ENCODE results near the gene SLC20A1.
"Not testable (repeated sequence)": the region's sequence is repeated elsewhere in the genome, so short reads cannot be mapped to it uniquely, and the experiment has no call there.

Gene SLC20A1

GRCh38 chr2:112699984-112700667, 54.4 kb downstream of the SLC20A1 start:
- H3K4me3 ChIP-seq (replicated peaks; ENCODE audit: low read depth, low read length): no peak overlapping the region
- TF ChIP-seq CTCF (IDR thresholded peaks at IDR 0.05; ENCODE audit: low read length, missing control alignments): no peak
- no peak for DNase-seq (ENCODE audit: low read depth)

GRCh38 chr2:112701052-112701451, 55.3 kb downstream of the SLC20A1 start:
- no peak for DNase-seq (ENCODE audit: low read depth)
- H3K4me3 ChIP-seq (replicated peaks; ENCODE audit: low read depth, low read length): no peak overlapping the region
- no peak for TF ChIP-seq CTCF (IDR thresholded peaks at IDR 0.05; ENCODE audit: low read length, missing control alignments)

DNA sequence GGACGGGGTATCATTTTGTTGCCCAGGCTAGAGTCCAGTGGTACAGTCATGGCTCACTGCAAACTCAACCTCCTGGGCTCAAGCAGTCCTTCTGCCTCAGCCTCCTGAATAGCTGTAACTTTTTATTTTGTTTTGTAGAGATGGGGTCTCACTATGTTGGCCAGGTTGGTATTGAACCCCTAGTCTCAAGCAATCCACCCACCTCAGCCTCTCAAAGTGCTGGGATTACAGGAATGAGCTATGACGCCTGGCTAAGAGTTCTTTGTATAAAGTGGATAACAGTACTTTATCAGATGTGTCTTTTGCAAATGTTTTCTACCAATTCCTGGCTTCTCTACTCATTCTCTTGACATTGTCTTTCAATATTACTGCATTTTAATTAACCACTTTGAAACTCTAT, 57.9 kb downstream of the SLC20A1 start:
- no peak for TF ChIP-seq CTCF (IDR thresholded peaks at IDR 0.05; ENCODE audit: low read length, missing control alignments)
- no peak for DNase-seq (ENCODE audit: low read depth)
- H3K4me3 ChIP-seq (replicated peaks; ENCODE audit: low read depth, low read length): no peak overlapping the region

DNA sequence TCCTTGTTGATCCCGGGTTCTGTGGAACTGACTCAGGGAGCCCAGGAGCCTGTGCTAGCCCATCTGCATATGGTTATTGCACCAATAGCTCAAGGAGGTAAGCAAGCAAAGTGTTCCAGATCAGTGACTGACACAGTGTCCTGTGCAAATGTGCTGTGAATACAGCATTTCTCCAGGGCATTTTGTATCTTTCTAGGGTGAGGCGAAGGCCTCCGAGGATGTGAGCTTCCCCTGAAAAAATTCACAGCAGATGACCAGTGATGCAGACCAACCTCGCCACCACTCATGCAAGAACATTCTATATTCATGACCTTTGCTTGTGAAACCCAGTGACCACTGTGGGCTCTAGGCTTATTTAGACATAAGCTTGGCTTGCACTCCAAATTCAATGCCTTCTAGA, 59.8 kb downstream of the SLC20A1 start:
- no peak for DNase-seq (ENCODE audit: low read depth)
- no peak for TF ChIP-seq CTCF (IDR thresholded peaks at IDR 0.05; ENCODE audit: low read length, missing control alignments)
- no peak overlapping the region for H3K4me3 ChIP-seq (replicated peaks; ENCODE audit: low read depth, low read length)

DNA sequence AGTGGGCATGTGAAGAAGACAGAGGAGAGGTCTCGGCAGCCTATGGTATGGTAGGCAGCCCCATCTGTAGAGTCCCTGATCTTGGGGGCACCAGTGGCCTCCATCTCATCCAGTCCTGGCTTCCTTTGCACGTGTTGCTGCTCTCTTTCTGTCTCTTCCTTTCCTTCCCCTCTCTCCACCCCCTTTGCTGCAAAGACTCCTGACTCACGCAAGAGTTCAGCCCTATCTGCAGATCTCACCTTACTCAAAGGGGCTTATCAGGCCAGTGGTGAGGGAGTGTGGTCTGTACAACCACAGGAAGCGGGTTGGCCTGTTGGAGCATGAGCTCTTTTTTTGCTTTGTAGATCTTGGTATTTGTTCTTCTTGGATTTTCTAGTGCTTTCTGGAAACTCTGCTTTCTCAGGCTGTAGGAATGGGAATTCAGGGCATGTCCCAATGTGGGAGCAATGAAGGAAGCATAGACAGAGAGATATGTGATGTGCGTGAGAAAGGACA, 60.5 kb downstream of the SLC20A1 start:
- no peak overlapping the region for H3K4me3 ChIP-seq (replicated peaks; ENCODE audit: low read depth, low read length)
- TF ChIP-seq CTCF (IDR thresholded peaks at IDR 0.05; ENCODE audit: low read length, missing control alignments): no peak
- DNase-seq (ENCODE audit: low read depth): peak; percentile 71

DNA sequence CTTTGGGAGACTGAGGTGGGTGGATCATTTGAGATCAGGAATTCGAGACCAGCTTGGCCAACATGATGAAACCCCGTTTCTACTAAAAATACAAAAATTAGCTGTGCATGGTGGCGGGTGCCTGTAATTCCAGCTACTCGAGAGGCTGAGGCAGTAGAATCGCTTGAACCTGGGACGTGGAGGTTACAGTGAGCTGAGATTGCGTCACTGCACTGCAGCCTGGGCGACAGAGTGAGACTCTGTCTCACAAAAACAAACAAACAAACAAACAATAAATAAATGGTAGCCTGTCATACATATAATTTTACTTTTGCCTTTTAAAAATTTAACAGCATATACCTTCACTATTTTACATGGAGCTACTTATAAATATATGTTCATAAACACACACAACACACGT, 61.2 kb downstream of the SLC20A1 start:
- DNase-seq (ENCODE audit: low read depth); H3K4me3 ChIP-seq (replicated peaks; ENCODE audit: low read depth, low read length): not testable (repeated sequence)

DNA sequence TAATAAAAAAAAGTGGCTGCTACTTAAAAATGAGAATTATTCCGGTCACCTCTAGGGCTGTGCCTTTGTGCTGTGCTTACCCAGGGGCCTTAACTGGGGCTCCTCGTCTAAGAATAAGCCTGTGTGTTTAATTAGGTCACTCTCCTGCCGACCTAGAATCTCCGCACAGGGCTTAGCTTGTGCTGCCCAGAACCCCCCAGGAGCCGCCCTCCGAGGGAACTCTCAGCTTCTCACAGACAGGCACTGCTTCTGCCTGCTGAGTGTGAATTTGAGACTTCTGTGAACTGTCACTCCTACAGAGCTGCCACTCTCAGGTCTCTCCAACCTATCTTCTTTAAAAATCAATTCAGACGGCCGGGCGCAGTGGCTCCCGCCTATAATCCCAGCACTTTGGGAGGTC, 63.2 kb downstream of the SLC20A1 start:
- TF ChIP-seq CTCF (IDR thresholded peaks at IDR 0.05; ENCODE audit: low read length, missing control alignments): no peak
- DNase-seq (ENCODE audit: low read depth): no peak
- H3K4me3 ChIP-seq (replicated peaks; ENCODE audit: low read depth, low read length): no peak overlapping the region

All from fibroblast of pulmonary artery (primary cell).